DOHH2 (cell line): Measurements from ENCODE around the gene KRT8.

Experiments used
- CTCF ChIP-seq: fragments of 200-600 bp; sonication (generic); IDR thresholded peaks from one replicate; pipeline ENCODE4 v1.5.1; 2014; ENCODE audit warnings: antibody characterized with exemption, mild to moderate bottlenecking, low read depth, low read length; ENCODE audit not compliant: poor library complexity, severe bottlenecking
- EZH2phosphoT487 ChIP-seq: fragments of 200-600 bp; sonication (generic); IDR thresholded peaks from 2 replicates; pipeline ENCODE4 v1.6.1; 2017; ENCODE audit warnings: borderline replicate concordance, mild to moderate bottlenecking, antibody characterized with exemption, low read length, moderate library complexity, mixed read lengths

- TF ChIP-seq CTCF (no peak), EZH2phosphoT487 (no peak)
Measured at GRCh38 chr12:52850681-52851080, 54.2 kb downstream of the KRT8 start.
